Breast epithelium (tissue), 4 donors: Measurements from ENCODE around the gene SPHKAP. TPM values are rescaled to one million over a fixed set of nuclear protein-coding genes. Genes with fewer than 3 reads are reported as not detected.
"Not testable (repeated sequence)": the region's sequence is repeated elsewhere in the genome, so short reads cannot be mapped to it uniquely, and the experiment has no call there.

Experiments
- DNase-seq, 2 donors: peaks; one replicate each; pipeline ENCODE4 v3.0.0-alpha.2; 2019; ENCODE audit warnings: low spot score in 2 of 2
- H3K27ac ChIP-seq, 2 donors: fragments of 200-600 bp; sonication (generic) in 1 of 2; one replicate each; pipeline ENCODE4 v1.5.1; 2016 to 2019; ENCODE audit warnings: mild to moderate bottlenecking in 1 of 2
- H3K27me3 ChIP-seq, 2 donors: fragments of 200-600 bp; sonication (generic) in 1 of 2; one replicate each; pipeline versions ENCODE4 v1.5.1 to v1.6.0; 2017 to 2019; ENCODE audit warnings: control low read depth in 1 of 2, mild to moderate bottlenecking in 1 of 2
- H3K36me3 ChIP-seq: fragments of 200-600 bp; one replicate; pipeline ENCODE4 v1.5.1; 2019
- H3K4me1 ChIP-seq, 2 donors: fragments of 200-600 bp; sonication (generic); one replicate each; pipeline ENCODE4 v1.5.1; 2016 to 2019; ENCODE audit warnings: control low read depth in 1 of 2
- H3K4me3 ChIP-seq, 3 donors: fragments of 200-600 bp; sonication (generic); 1 replicate in 2 of 3; 2 replicates in 1 of 3; pipeline ENCODE4 v1.5.1; 2016 to 2019; ENCODE audit warnings: mild to moderate bottlenecking in 3 of 3, moderate library complexity in 2 of 3
- H3K9me3 ChIP-seq, 2 donors: fragments of 200-600 bp; sonication (generic) in 1 of 2; one replicate each; pipeline ENCODE4 v1.5.1; 2016 to 2019; ENCODE audit warnings: control low read depth in 1 of 2
- POLR2A ChIP-seq: fragments of 450-650 bp; IDR thresholded peaks from one replicate; pipeline ENCODE4 v1.6.1; 2016; ENCODE audit warnings: antibody characterized with exemption, mild to moderate bottlenecking, moderate library complexity
- POLR2AphosphoS5 ChIP-seq, 3 donors: sonication (generic); formaldehyde crosslinking; IDR thresholded peaks; one replicate each; pipeline ENCODE4 v1.6.1; 2017; ENCODE audit warnings: antibody characterized with exemption in 3 of 3
- intact Hi-C: fragments of 100-400 bp; cut with DNase I; formaldehyde crosslinking; loops from one replicate; pipeline ENCODE4 v1.15.1; 2023; ENCODE audit warnings: low total_unique reads
- total RNA-seq, 3 donors: library from RNA; depleted of rRNA; stranded (reverse); fragments of >200 nt; gene quantifications; one replicate each; pipeline ENCODE4 v1.1.0, GENCODE V29; 2016
- TF ChIP-seq, protein P1 (sequence below), 3 donors: fragments of 450-650 bp; IDR thresholded peaks; one replicate each; pipeline ENCODE4 v1.5.1; 2016 to 2017; ENCODE audit warnings: antibody characterized with exemption in 3 of 3, mild to moderate bottlenecking in 3 of 3, moderate library complexity in 3 of 3

Gene SPHKAP
- total RNA-seq, 3 donors from 2014 or later, result 0.59 to 0.66 TPM; not detected in 1

DNA sequence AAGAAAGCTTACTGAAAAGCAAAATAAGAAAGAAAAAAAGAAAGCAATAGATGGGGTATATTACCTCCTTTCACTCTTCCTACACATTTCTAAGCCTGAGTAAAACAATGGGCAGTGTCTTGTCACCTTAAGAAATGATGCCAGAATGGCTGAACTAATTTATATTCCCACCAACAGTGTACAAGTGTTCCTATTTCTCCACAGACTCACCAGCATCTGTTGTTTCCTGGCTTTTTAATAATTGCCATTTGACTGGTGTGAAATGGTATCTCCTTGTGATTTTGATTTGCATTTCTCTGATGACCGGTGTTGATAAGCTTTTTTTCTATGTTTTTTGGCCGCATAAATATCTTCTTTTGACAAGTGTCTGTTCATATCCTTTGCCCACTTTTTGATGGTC lies 98.4 kb downstream of the SPHKAP start:
- intact Hi-C loops, result no loop called here
- no peak overlapping the region for H3K4me3 ChIP-seq
- TF ChIP-seq POLR2AphosphoS5 (IDR thresholded peaks at IDR 0.05) (no peak), POLR2A (no peak)
- TF ChIP-seq, protein P1, sequence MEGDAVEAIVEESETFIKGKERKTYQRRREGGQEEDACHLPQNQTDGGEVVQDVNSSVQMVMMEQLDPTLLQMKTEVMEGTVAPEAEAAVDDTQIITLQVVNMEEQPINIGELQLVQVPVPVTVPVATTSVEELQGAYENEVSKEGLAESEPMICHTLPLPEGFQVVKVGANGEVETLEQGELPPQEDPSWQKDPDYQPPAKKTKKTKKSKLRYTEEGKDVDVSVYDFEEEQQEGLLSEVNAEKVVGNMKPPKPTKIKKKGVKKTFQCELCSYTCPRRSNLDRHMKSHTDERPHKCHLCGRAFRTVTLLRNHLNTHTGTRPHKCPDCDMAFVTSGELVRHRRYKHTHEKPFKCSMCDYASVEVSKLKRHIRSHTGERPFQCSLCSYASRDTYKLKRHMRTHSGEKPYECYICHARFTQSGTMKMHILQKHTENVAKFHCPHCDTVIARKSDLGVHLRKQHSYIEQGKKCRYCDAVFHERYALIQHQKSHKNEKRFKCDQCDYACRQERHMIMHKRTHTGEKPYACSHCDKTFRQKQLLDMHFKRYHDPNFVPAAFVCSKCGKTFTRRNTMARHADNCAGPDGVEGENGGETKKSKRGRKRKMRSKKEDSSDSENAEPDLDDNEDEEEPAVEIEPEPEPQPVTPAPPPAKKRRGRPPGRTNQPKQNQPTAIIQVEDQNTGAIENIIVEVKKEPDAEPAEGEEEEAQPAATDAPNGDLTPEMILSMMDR (IDR thresholded peaks at IDR 0.05), result no peak
- no peaks in the 10 kb centered on the region for H3K36me3 ChIP-seq
- no peaks in the 10 kb centered on the region for H3K27me3 ChIP-seq
- no peak for DNase-seq
- no peaks in the 10 kb centered on the region for H3K9me3 ChIP-seq
- no peak overlapping the region for H3K27ac ChIP-seq
- no peaks in the 10 kb centered on the region for H3K4me1 ChIP-seq

DNA sequence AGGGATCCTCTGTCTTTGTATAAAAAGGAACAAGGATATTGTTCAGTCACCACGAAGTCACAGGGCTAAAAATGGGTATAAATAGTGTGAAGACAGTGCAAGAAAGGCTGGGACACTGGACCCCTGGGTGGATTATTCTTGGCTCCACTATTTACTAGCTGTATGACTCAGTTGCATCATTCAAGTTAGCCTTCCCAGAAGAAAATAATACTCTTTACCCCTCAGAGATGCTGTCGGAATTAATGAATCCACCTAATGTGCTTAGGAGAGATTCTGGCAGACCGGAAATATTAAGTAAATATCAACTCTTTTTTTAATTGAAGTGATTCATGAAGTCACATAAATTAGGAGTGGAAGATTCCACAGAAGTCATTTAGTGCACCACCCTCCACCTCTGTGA lies 98.9 kb downstream of the SPHKAP start:
- no peak for DNase-seq
- H3K27ac ChIP-seq, result no peak overlapping the region
- H3K9me3 ChIP-seq, result no peaks in the 10 kb centered on the region
- no peaks in the 10 kb centered on the region for H3K27me3 ChIP-seq
- intact Hi-C loops, result no loop called here
- H3K4me1 ChIP-seq, result no peaks in the 10 kb centered on the region
- H3K4me3 ChIP-seq, result no peak overlapping the region
- no peaks in the 10 kb centered on the region for H3K36me3 ChIP-seq
- TF ChIP-seq POLR2A (no peak), POLR2AphosphoS5 (IDR thresholded peaks at IDR 0.05) (no peak)
- TF ChIP-seq, protein P1 (IDR thresholded peaks at IDR 0.05), result no peak

DNA sequence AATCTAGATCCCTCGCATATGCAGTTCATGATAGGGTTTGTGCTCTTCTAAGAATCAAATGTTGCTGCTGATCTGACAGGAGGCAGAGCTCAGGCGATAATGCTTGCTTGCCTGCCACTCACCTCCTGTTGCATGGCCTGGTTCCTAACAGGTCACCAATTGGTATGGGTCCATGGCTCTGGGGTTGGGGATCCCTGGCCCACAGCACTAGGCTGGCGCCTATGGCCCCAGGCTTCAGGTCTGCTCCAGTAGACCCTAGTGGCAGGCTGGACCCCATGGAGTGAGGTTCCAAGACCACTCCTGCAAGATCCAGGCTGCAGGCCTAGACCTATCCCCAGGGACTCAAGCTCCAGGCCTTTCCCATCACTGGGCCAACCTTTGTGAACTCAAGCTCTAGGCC lies 102.3 kb downstream of the SPHKAP start:
- Histone ChIP-seq H3K4me3 (no peak overlapping the region), H3K9me3 (no peaks in the 10 kb centered on the region), H3K27ac (no peak overlapping the region), H3K36me3 (no peaks in the 10 kb centered on the region), H3K4me1 (no peaks in the 10 kb centered on the region), H3K27me3 (no peaks in the 10 kb centered on the region)
- no peak for TF ChIP-seq POLR2AphosphoS5 (IDR thresholded peaks at IDR 0.05)
- TF ChIP-seq POLR2A, result no peak
- TF ChIP-seq, protein P1 (IDR thresholded peaks at IDR 0.05), result no peak
- intact Hi-C loops, result no loop called here
- DNase-seq, result no peak

DNA sequence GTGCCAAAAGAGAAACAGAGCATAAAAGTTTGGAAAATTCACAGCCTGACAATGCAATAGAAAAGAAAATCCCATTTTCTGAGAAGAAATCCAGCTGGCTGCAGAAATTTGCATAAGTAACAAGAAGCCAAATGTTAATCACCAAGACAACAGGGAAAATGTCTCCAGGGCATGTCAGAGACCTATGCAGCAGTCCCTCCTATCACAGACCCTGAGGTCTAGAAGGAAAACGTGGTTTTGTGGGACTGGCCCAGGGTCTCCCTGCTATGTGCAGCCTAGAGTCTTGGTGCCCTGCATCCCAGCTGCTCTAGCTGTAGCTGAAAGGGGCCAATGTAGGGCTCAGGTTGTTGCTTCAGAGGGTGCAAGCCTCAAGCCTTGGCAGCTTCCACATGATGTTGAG lies 104.8 kb downstream of the SPHKAP start:
- H3K9me3 ChIP-seq, H3K27ac ChIP-seq, DNase-seq, H3K27me3 ChIP-seq, H3K36me3 ChIP-seq, H3K4me3 ChIP-seq, intact Hi-C loops, H3K4me1 ChIP-seq: not testable (repeated sequence)

DNA sequence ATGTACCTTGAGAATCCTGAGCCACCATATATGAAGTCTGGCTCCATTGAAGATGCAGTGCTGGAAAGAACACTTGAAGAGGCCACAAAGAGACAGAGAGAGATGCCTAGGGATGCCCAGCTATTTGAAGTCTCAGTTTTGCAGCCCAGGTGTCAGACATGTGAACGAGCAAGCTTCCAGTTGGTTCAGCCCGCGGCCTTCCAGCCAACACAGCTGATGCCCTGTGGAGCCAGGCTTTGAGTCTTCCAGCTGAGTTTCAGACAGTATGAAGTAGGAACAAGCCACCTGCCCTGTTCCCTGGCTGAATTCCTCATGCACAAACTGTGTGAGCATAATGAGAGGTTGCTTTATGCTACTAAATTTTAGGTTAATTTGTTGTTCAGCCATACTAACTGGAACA lies 108.8 kb downstream of the SPHKAP start:
- Histone ChIP-seq H3K4me3 (no peak overlapping the region), H3K27me3 (no peaks in the 10 kb centered on the region), H3K9me3 (no peaks in the 10 kb centered on the region), H3K27ac (no peak overlapping the region), H3K4me1 (no peaks in the 10 kb centered on the region), H3K36me3 (no peaks in the 10 kb centered on the region)
- TF ChIP-seq POLR2AphosphoS5 (IDR thresholded peaks at IDR 0.05) (no peak), POLR2A (no peak)
- TF ChIP-seq, protein P1 (IDR thresholded peaks at IDR 0.05), result no peak
- no peak for DNase-seq
- intact Hi-C loops, result no loop called here

DNA sequence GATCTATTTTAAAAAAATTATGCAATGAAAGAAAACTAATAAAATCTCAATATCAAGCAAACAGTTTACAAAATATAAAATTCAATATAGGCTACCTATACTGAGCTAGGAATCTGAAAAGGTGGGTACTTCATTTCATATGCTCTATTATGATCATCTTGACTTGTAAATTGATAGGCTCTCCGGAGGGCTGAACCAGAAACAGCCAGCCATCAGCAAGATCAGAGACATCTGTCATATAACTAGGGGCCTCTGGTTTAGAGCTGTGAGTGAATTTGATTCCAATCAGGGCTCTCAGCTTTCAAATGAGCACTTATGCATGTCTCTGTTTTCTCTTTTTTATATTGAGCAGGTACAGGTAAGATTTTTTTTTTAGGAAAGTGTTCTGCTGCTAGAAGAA lies 114.2 kb downstream of the SPHKAP start:
- DNase-seq, result no peak
- no peaks in the 10 kb centered on the region for H3K27me3 ChIP-seq
- H3K9me3 ChIP-seq, result no peaks in the 10 kb centered on the region
- no peak overlapping the region for H3K4me3 ChIP-seq
- TF ChIP-seq, protein P1 (IDR thresholded peaks at IDR 0.05), result no peak
- no peak for TF ChIP-seq POLR2AphosphoS5 (IDR thresholded peaks at IDR 0.05)
- no peak for TF ChIP-seq POLR2A
- intact Hi-C loops, result no loop called here
- H3K36me3 ChIP-seq, result no peaks in the 10 kb centered on the region
- H3K4me1 ChIP-seq, result no peaks in the 10 kb centered on the region
- H3K27ac ChIP-seq, result no peak overlapping the region
